GM21423 (cell line): ENCODE results near the gene KLF9.

ENCODE experiments used
- ATAC-seq: cut with Tn5 transposase; IDR thresholded peaks from one replicate; pipeline ENCODE4 v1.9.1; 2021; ENCODE audit warnings: mild to moderate bottlenecking, moderate library complexity; ENCODE audit not compliant: unreplicated experiment

KLF9 gene

DNA sequence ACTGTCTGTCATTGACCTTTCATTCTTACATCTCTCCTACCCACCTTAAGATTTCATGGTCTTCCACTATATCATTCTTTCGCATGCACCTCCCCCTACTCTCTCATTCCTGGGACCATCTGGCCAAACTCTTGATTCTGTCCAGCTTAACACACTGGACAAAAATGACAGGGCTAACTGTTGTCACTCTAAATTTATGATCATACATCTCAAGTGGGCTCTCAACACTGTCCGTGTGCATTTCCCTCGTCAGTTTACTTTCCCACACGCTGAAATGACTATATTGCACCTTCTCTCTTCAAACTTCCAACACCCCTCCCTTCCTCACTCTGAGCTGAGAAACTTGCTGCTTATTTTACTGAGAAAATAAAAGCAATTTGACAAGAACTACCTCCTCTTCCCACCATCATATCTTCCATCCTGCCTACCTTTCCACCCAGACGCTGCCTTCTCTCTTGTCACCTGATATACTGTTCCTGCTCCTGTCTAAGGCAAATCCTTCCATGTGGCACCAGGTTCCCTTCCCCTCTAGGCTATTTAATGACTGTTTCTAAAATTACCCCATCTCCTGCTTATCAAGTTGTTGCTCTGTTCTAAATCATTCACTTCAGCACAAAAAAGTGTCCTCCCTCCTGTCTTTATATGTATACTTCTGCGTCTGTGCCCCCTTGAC is 8.1 kb upstream of the KLF9 start:
- no peak for ATAC-seq

DNA sequence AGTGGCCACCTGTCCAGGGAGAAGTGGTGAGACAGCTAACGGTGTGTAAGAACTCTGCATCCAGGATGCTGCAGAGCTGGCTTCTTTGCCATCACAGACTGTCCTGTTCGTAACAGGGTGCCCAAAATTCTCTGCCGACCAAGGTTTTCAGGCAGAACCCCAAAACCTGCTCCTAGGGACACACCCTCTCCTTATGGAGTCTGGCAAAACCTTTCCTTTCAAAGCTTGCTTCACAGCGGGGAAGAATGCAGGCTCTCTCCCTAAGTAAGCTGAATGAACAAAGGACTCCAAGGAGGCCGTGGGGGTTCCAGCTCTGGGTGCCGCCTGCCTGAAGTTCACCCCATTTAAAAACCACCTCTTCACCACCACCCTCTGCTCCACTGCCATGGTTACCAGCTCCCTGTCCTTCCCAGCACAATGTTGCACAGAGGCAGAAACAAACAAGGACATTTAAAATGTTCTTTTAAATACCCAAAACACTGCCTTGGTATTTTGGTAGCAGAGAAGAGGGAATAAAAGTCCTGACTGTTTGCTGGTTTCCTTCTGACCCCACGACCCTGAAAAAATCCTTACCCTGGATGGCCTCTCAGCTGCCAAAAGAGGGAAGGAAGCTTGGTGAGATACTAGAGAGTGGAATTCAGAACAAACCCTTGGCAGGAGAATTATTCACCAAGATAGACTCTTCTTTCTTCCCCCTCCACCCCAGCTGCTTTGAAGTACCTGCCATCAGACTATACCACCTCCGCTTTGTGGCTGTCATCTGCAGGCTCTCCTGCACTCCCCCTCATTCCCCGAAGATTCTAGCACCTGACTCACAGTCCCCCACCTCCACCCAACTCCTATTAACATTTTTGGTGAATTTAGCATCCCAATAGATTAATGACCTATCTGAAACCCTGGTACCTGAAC is 7.1 kb upstream of the KLF9 start:
- no peak for ATAC-seq

DNA sequence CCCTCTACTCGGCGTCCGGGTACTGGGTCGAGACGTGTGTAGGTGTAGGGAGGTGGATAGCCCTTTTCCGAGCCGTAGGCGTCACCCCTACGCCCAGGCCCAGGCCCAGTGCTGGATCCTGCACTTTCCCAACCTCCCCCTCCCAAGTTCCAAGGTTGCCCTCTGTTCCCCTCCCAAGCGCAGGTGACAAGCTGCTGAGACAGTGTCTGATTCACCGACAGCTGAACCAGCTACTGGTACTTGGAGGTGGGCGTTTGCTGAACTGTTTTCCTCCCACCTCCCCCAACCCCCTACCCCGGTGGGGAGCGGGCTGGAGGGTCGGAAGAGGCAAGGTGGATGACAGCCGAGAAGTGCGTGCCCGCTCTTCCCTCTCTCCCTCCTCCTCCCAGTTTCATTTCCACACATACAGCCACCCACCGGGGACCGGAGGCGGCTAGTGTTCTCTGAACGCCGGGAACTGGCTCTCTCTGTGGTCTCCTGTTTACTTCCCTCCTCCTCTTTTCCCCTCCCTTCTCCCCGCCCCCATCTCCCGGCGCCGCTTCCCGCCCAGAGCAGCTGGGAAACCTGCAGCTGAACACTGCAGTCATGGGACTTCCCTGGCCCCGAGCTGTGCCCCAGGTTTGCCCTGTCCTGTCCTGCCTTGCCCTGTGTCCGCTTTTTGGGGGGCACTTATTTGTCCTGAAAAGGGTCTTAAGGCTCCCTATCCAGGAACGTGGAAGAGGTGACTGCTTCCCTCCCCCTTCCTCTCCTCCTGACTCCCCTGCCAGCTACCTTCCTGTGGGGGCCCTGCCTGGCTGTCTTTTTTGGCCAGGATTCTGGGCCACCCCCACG is 6.2 kb upstream of the KLF9 start:
- no peak for ATAC-seq

DNA sequence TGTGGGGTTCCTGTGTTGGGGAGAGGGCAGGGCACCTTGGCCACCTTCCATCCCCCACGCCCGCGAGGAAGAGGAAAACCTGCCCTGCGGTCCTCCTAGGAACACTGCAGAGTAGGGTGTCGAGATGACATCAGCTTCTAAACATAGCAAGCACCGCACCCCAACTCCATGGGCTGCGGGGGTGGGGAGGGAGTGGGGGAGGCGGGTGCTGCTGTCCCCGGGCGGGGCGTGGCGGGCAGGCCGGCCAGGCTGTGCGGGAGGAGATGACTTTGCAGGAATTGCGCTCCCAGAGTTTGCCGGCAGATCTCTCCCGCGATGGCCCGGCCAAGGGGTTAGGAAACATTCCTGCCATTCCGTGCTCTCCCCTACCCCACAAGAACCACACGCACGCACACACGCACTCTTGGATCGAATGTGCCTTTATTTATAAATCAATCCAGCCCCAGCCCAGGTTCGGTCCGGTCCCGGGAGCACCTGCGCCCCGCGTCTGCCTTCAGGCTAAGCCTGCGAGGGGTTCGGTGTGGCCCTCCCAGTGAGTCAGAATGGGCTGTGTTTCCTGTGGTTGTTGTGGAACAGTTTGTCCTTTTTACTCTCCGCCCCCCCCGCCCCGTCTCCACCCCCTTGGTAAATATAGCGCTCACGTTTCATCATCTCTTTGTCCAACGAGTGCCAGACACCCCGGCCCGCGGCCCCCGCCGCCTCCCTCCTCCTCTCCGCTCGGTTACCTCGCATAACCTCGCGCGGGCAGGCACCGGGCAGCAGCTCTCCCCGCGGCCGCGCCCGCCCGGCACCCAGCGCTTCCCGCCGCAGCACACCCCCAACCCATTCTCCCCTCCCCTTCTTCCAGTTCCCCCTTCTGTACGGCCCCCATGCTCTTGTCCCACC is 5.3 kb upstream of the KLF9 start:
- peak; percentile 45 for ATAC-seq

DNA sequence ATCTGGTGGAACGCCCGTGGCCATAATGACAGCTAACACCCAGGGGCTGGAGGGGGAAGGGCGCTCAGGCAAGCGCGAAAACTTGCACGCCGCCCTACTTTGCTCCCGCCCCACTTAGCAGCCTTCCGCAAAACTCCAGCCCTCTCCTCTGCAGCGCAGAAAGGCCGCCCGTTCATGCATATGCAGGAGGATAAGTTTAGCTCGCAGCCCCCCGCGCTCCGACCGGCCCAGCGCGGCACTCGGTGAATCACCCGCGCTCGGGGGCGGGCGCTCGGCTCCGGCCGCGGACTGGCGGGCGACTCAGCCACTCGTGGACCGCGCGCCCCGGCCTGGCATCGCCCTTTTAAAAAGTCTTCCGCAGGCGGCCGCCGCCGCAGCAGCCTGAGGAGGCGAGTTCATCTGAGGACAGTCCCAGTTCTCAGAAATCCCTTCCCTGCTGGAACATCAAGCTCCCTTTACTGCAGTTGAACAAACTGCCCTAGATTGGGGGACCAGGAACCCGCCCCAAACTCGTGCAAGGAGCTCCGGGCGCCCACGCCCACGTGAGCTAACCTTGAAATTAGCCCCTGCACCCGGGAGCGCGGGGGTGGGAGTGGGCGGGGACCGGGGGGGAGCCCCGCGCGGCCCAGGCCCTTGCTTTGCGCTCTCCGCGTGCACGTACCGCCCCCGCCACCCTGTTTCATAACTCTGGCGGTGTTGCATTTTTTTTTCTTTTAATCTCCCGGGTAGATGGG is 4.5 kb upstream of the KLF9 start:
- peak; percentile 56 for ATAC-seq

DNA sequence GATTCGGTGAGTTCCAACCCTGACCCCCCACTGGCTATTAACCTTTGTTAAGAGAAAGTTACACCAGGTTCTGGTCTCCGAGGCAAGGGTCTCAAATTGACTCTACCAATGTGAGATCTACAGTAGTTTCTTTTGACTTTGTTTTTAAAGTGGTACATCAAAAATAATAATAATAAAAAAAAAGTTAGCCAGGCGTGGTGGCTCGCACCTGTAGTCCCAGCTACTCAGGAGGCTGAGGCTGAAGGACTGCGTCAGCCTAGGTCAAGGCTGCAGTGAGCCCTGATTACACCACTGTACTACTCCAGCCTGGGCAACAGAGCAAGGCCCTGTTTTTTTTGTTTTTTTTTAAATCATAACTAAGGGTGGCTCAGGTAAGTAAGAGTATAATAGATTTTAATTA is 1.0 kb upstream of the KLF9 start:
- ATAC-seq, result no peak

DNA sequence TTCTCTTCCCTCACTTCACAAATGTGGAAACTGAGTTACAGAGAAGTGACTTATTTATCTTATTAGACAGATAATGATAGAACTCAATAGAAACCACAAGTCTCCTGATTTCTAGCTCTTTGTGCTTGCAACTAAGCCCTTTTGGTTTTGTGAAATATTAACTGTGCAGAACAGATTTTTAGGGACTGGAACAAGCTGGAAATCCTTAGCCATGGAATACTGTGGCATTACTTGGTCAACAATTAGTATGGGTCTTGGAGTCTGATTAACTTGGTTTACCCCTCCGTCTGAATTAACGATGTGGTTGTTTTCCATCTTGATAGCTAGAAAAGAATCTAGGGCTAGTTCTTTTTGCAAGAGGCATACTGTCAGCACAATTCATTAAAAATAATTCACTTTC is 584 bp upstream of the KLF9 start:
- no peak for ATAC-seq

DNA sequence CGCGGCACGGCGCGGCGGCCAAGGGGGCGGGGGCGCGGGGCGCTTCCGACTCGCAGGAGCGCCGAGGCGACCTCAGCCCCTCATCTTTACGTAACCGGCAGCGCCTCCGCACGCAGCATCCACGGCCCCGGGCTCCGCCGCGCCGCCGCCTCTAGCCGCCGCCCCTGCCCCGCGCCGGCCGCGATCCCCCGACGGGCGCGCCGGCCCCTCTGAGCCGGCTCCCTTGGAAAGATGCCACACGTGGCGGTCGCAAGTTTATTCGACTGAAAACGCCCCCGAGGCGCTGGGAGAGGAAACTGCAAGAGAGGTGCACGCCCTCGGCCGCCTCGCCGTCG is 1.0 kb downstream of the KLF9 start:
- peak; percentile 13 for ATAC-seq

DNA sequence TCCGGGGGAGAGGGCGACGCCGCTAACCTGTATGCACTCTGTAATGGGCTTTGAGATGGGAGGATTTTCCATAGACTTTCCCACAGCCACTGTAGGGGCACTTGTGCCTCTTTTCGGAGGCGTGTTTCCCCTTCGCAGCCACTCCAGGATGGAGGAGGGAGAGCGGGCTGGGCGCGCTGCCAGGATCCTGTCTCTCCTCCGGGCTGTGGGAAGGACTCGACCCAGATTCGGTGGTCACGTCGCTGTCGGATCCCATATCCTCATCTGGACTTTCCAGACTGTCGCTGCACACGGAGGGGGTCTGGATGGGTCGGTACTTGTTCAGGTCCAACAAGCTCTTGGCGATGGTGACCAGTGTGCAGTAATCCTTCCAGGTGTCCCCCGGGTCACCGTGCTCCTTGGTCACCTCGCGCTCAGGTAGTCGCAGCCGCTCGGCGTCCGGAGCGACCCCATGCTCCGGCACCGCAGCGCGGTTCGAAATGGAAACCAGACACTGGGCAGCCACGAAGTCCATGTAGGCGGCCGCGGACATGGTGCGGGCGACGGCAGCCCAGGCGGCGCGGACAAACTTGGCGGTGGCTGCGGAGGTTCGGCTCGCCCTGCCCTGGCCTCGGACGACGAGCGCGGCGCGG is 1.5 kb downstream of the KLF9 start:
- no peak for ATAC-seq

DNA sequence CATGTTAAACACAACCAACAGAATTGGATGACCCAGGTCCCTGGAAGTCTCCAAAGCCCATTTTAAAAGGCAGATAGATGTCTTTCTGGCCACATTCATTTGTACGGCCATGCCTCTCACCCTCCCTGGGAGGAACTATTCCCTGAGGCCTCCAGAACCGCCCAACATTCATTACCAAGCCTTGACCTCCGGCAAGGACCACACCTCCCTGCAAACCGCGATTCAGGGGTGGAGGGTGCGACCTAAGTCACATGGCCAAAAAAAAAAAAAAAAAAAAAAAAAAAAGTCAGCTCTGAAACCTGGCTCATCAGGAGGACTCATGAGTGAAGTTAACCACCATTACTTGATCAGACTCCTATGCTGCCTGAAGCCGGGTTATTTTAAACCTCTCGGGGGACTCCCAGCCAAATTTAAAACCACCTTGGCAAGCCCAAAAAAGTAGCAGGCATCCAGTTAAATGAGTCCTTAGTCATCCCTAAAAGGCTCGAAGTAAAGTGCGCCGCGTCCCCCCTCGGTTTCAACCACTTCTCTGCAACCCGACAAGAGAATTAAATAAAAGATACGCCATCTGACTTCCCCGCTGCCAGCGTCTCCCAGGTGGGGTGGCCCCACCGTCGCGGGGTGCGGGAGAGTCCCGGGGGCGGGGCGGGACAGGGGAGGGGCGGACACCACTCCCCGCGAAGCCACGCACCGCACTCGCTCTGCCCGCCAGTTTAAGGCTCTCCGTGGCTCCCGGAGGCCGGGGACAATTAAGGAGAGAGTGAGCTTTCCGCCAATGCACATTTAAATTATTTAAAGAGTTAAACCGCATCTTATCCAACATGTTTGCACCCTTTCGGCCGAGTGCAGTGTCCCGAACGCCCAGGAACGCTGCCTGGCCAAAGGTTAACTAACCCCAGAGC is 2.3 kb downstream of the KLF9 start:
- peak; percentile 24 for ATAC-seq

DNA sequence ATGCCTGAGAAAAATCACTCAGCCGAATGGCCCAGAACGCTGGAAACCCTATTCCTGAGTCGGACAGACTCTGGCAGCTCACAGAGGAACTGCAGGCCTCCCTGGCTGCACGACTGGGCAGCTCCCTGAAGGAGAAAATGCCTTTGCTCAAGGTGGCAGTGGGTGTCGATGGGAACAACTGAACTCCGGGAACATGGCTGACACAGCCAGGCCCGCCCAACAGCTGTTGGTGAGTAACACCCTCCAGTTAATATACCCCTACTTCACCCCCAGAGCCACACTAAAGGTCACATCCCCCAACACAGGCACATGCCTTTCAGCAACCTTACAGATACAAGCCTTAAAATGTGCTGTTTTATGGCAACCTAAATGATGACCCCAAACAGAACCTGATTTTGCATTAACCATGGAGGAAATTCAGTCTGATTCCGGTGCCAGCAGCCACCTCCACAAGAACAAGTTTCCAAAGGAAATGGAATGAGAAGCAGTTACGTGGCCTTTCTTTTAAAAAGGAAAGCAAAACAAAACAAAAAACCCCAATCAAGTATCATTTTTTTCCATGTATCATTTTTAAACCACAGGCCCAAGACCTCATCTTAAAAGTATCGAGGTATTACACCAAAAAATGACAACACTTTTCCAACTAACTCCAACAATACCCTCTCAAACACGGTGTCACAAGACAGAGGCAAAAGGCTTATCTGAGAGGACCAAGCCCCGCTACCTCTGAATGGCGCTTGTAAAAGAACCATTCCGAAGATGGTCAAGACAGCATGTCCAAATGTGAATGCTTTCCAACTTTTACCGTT is 3.1 kb downstream of the KLF9 start:
- no peak for ATAC-seq

DNA sequence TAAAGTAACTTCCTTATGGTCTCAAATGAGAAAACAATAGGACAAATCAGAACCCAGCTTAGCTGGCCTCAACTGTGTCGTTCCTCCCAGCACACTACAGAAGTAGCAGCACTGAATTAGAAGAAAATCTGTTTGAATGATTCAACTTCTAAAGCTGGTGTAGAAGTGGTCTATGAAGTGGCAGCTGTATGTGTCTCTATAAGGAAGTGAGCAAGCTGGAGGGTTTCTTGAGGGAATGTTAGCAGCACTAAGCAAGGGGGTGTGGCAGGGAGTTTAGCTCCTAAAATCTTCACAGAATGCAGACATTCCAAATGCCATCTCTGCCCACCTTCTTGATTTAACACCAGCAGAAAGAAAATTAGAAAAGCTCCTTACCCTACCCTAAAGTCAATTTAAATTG is 4.1 kb downstream of the KLF9 start:
- no peak for ATAC-seq

DNA sequence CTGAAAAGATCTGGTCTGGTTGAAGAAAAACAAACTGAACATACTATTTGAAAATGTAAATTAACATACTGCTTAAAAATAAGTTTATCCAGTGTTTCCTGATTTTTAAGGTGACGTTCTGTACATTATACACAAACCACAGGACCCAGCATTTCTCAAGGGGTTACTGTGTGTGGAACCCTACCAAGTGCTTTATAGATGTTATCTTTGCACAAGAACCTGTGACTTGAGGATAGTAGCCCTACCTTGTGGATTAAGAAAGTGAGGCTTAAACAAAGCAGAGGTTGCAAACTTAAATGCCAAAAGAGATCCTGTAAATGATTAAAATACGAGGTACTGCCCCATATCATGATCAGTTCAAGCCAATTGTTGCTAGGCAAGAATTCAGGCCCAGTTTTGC is 4.7 kb downstream of the KLF9 start:
- no peak for ATAC-seq

DNA sequence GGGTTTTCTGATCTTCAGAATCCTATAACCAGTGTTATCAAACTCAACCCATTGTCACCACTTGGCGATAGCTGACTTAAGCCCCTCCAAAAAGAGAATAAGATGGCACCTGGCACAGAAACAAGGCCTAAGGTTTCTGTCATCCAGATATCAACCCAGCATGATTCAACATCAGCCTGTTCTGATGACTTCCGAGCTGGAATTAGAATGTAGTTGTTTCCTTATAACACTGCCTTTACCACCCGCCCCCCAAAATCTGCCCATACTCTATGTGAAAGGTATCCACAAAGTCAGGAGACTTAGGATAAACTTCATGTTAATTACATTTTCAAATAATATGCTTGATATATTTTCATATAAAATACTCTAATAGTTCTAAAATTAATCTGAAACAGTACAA is 5.2 kb downstream of the KLF9 start:
- ATAC-seq, result no peak

DNA sequence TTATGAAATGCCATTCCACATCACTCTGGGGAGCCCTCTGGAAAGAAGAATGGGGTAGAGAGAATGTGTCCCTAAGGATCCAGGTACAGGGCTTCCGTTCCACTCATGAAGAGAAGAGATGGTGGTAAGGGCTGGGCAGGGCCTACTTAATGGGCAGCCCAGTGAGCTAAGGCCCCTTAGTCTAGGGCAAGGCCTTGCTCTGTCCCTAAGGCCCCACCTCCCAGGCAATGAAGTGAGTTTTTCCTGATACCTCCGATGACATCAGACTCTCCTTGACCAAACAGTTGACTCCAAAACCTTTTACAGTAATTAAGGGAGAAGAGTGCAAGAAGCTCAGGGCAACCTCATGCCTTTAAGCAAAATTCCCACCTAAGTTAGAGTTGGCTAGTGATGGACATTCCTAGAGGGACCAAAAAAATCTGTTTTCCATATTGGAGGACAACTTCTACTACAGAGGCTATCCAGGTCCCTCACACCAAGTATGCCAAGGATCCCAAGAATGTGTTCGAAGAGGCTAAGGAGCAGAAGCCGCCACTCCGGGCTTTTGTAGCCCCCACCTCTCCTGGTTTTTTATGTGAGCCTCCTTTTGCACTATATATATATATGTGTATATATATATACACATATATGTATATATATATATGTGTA is 5.9 kb downstream of the KLF9 start:
- ATAC-seq, result no peak

DNA sequence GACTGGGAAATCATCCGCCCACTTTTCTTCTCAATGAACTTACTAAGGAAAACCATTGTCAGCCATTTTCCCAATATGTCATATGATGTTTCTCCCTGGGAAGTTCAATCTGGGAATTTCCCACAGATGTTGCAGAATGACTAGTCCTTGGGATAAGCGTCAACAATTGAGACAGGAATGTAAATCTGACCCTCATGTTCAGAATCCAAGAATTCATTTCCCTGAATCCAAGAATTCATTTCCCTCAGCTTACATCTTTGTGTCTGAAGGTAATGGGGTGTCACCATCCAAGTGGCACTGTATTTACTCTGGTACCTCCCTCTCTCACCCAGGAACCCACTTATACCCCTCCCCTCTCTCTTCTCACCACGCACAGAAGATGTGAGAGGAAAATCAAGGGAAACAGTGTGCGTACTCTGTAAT is 7.4 kb downstream of the KLF9 start:
- ATAC-seq, result no peak

DNA sequence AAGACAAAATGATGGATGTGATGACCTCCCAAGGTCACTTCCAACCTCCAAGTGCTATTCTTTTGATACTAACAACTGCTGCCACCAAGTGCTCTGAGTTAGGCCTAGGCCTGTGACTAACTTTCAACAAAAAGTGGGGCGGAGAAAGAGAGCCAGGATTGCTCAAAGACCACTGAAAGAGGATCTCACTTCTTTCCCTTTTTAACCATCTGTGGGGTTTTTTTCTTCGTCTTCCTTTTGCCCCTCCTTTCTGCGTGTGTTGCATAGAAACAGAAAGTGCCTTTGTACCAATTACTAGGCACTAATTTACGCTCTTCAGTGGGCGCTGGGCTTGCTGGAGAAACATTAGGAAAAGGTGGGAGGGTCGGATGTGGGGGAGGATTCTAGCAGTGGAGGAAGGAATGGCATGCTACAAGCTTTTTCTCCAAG is 8.0 kb downstream of the KLF9 start:
- peak; percentile 70 for ATAC-seq
